ENCODE data around the gene SENP6. TPM values are rescaled to one million over a fixed set of nuclear protein-coding genes. Genes with fewer than 3 reads are reported as not detected.
A peak's percentile ranks its signal among the peaks of the same experiment; 100 is the strongest.

Gene SENP6
- polyA plus RNA-seq, 1 donor from 2014 or later, result 113 TPM

DNA sequence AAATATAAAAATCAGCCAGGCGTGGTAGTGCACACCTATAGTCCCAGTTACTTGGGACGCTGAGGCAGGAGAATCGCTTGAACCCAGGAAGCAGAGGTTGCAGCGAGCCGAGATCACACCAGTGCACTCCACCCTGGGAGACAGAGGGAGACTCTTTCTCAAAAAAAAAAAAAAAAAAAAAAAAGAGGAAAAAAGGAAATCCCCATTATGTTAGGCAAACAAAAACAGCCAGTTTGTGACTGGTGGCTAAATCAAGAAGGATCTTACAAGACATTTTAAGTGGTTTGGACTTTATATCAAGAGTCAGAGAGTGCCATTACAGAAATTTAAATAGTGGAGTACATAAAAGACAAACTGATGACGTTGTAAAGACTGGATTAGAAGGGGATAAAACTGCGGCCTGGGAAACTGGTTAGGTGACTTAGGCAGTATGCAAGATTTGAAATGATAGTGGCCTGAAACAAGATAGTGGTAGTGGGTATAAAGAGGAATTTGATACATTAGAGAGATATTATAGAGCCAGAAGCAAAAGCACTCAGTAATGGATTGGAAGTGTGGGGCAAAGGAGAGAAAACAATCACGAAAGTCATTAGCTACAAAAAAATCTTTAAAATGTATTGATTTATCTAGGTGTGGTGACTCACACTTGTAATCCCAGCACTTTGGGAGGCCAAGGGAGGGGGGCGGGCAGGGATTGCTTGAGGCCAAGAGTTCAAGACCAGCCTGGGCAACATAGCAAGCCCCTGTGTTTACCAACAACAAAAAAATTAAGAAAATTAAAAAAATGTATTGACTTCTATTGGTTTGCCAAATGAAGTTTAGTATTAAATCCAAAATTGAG lies 145.7 kb downstream of the SENP6 start:
- Histone ChIP-seq H3K36me3 (ENCODE audit: insufficient read depth, low read length) (no peaks in the 10 kb centered on the region), H4K20me1 (ENCODE audit: insufficient read depth) (no peaks in the 10 kb centered on the region), H3K4me2 (ENCODE audit: low read length) (no peak overlapping the region), H3K27ac (ENCODE audit: low read length) (no peak overlapping the region), H2AFZ (ENCODE audit: low read depth, low read length) (no peak overlapping the region), H3K27me3 (ENCODE audit: insufficient read depth, low read depth, low read length) (no peaks in the 10 kb centered on the region), H3F3A (ENCODE audit: insufficient read depth, low read length, poor library complexity, severe bottlenecking) (no peaks in the 10 kb centered on the region), H3K79me2 (replicated peaks; ENCODE audit: insufficient read depth, low read length) (peaks cover 27% of the 10 kb centered on the region), H3K9me3 (ENCODE audit: low read length) (no peaks in the 10 kb centered on the region), H3K4me3 (ENCODE audit: low read length) (no peak overlapping the region), H3K9ac (ENCODE audit: low read length) (no peak overlapping the region), H3K9me2 (ENCODE audit: insufficient read depth, low read length) (no peaks in the 10 kb centered on the region)
- TF ChIP-seq TAF1 (IDR thresholded peaks at IDR 0.05; ENCODE audit: low read depth), result no peak
- TF ChIP-seq MXI1 (conservative IDR thresholded peaks at IDR 0.05; ENCODE audit: poor library complexity, severe bottlenecking), result no peak
- no peak for TF ChIP-seq EP300 (conservative IDR thresholded peaks at IDR 0.05; ENCODE audit: poor library complexity, severe bottlenecking)
- no peak for TF ChIP-seq RAD21 (conservative IDR thresholded peaks at IDR 0.05)
- no peak for TF ChIP-seq EZH2 (IDR thresholded peaks at IDR 0.05; ENCODE audit: borderline replicate concordance, insufficient read depth, low read length, poor library complexity, severe bottlenecking)
- TF ChIP-seq, protein P1, sequence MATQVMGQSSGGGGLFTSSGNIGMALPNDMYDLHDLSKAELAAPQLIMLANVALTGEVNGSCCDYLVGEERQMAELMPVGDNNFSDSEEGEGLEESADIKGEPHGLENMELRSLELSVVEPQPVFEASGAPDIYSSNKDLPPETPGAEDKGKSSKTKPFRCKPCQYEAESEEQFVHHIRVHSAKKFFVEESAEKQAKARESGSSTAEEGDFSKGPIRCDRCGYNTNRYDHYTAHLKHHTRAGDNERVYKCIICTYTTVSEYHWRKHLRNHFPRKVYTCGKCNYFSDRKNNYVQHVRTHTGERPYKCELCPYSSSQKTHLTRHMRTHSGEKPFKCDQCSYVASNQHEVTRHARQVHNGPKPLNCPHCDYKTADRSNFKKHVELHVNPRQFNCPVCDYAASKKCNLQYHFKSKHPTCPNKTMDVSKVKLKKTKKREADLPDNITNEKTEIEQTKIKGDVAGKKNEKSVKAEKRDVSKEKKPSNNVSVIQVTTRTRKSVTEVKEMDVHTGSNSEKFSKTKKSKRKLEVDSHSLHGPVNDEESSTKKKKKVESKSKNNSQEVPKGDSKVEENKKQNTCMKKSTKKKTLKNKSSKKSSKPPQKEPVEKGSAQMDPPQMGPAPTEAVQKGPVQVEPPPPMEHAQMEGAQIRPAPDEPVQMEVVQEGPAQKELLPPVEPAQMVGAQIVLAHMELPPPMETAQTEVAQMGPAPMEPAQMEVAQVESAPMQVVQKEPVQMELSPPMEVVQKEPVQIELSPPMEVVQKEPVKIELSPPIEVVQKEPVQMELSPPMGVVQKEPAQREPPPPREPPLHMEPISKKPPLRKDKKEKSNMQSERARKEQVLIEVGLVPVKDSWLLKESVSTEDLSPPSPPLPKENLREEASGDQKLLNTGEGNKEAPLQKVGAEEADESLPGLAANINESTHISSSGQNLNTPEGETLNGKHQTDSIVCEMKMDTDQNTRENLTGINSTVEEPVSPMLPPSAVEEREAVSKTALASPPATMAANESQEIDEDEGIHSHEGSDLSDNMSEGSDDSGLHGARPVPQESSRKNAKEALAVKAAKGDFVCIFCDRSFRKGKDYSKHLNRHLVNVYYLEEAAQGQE (IDR thresholded peaks at IDR 0.05; ENCODE audit: borderline replicate concordance), result no peak
- no peak for TF ChIP-seq SMC3 (conservative IDR thresholded peaks at IDR 0.05; ENCODE audit: poor library complexity)
- no peak for TF ChIP-seq POLR2AphosphoS5 (IDR thresholded peaks at IDR 0.05)
- TF ChIP-seq, protein P2, sequence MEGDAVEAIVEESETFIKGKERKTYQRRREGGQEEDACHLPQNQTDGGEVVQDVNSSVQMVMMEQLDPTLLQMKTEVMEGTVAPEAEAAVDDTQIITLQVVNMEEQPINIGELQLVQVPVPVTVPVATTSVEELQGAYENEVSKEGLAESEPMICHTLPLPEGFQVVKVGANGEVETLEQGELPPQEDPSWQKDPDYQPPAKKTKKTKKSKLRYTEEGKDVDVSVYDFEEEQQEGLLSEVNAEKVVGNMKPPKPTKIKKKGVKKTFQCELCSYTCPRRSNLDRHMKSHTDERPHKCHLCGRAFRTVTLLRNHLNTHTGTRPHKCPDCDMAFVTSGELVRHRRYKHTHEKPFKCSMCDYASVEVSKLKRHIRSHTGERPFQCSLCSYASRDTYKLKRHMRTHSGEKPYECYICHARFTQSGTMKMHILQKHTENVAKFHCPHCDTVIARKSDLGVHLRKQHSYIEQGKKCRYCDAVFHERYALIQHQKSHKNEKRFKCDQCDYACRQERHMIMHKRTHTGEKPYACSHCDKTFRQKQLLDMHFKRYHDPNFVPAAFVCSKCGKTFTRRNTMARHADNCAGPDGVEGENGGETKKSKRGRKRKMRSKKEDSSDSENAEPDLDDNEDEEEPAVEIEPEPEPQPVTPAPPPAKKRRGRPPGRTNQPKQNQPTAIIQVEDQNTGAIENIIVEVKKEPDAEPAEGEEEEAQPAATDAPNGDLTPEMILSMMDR (IDR thresholded peaks at IDR 0.05; ENCODE audit: poor library complexity, severe bottlenecking), result no peak

DNA sequence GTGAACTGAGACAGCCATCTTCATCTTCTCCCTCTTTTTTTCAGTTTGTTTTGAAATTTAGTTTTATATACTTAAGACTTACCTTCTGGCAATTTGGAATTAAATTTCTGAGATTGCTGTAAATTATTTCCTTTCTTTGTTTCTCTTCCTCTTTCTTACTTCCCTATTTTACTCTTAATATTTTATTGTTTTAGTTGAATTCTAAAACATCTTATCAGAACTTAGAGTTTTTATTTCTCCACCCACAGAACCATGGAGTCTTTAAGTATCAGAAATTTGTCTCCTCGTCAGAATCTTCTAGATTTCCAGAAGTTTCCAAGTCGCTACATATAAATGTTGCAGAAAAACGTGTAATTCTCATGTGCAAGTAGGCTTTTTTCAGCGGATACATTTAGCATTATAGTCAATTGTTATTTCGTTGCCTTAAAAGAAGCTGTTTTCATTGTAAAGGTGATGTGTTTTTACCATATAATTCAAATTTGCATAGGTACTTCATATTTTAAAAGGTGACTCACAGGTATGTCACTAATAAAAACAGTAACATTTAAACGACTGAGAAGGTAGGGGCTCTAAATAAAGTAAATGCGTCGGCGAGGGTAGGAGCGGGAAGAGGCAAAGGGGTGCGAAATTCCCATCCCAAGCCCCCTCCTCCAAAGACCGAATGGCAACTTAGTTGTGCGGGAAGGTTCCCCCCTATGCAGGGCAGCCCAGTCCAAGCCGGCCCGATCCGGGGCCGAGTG lies 146.5 kb downstream of the SENP6 start:
- H3K9me2 ChIP-seq (ENCODE audit: insufficient read depth, low read length), result no peaks in the 10 kb centered on the region
- peak overlapping the region; percentile 92 for H3K9ac ChIP-seq (ENCODE audit: low read length)
- H3K4me2 ChIP-seq (ENCODE audit: low read length), result peak overlapping the region; percentile 89
- H3K79me2 ChIP-seq (replicated peaks; ENCODE audit: insufficient read depth, low read length), result peaks cover 35% of the 10 kb centered on the region
- no peaks in the 10 kb centered on the region for H3F3A ChIP-seq (ENCODE audit: insufficient read depth, low read length, poor library complexity, severe bottlenecking)
- peak overlapping the region; percentile 84 for H2AFZ ChIP-seq (ENCODE audit: low read depth, low read length)
- peak overlapping the region; percentile 99 for H3K4me3 ChIP-seq (ENCODE audit: low read length)
- TF ChIP-seq EP300 (conservative IDR thresholded peaks at IDR 0.05; ENCODE audit: poor library complexity, severe bottlenecking) (no peak), EZH2 (IDR thresholded peaks at IDR 0.05; ENCODE audit: borderline replicate concordance, insufficient read depth, low read length, poor library complexity, severe bottlenecking) (no peak), TAF1 (IDR thresholded peaks at IDR 0.05; ENCODE audit: low read depth) (no peak), SMC3 (conservative IDR thresholded peaks at IDR 0.05; ENCODE audit: poor library complexity) (no peak), POLR2AphosphoS5 (IDR thresholded peaks at IDR 0.05) (no peak), MXI1 (conservative IDR thresholded peaks at IDR 0.05; ENCODE audit: poor library complexity, severe bottlenecking) (no peak), RAD21 (conservative IDR thresholded peaks at IDR 0.05) (no peak)
- TF ChIP-seq, protein P1 (IDR thresholded peaks at IDR 0.05; ENCODE audit: borderline replicate concordance), result no peak
- TF ChIP-seq, protein P2 (IDR thresholded peaks at IDR 0.05; ENCODE audit: poor library complexity, severe bottlenecking), result no peak
- H3K27me3 ChIP-seq (ENCODE audit: insufficient read depth, low read depth, low read length), result no peaks in the 10 kb centered on the region
- H3K36me3 ChIP-seq (ENCODE audit: insufficient read depth, low read length), result no peaks in the 10 kb centered on the region
- H3K27ac ChIP-seq (ENCODE audit: low read length), result peak overlapping the region; percentile 46
- H3K9me3 ChIP-seq (ENCODE audit: low read length), result no peaks in the 10 kb centered on the region
- no peaks in the 10 kb centered on the region for H4K20me1 ChIP-seq (ENCODE audit: insufficient read depth)

Data from neural cell (in vitro differentiated cells).